Left ventricle myocardium inferior (tissue), 1 donor: ENCODE results near the gene LRP2. TPM values are rescaled to one million over a fixed set of nuclear protein-coding genes. Genes with fewer than 3 reads are reported as not detected.

Source experiments
- DNase-seq: peaks from one replicate; pipeline ENCODE4 v3.0.0-alpha.2; 2020
- H3K27ac ChIP-seq: fragments of 200-600 bp; replicated peaks from 2 replicates; pipeline ENCODE4 v1.8.0; 2021
- H3K27me3 ChIP-seq: fragments of 200-600 bp; 2 replicates; pipeline ENCODE4 v1.8.0; 2021; ENCODE audit warnings: low read depth
- H3K36me3 ChIP-seq: fragments of 200-600 bp; 2 replicates; pipeline ENCODE4 v1.8.0; 2021
- H3K4me1 ChIP-seq: fragments of 200-600 bp; 2 replicates; pipeline ENCODE4 v1.8.0; 2021
- H3K4me3 ChIP-seq: fragments of 200-600 bp; 2 replicates; pipeline ENCODE4 v1.8.0; 2021; ENCODE audit warnings: mild to moderate bottlenecking, moderate library complexity
- H3K9me3 ChIP-seq: fragments of 200-600 bp; replicated peaks from 2 replicates; pipeline ENCODE4 v1.8.0; 2021
- CTCF ChIP-seq: fragments of 200-600 bp; IDR thresholded peaks from 2 replicates; pipeline ENCODE4 v1.8.0; 2021; ENCODE audit warnings: antibody characterized with exemption, mild to moderate bottlenecking, borderline replicate concordance
- intact Hi-C: fragments of 100-400 bp; cut with micrococcal nuclease; formaldehyde crosslinking; loops from one replicate; pipeline ENCODE4 v1.11.0; 2022
- total RNA-seq: library from RNA; stranded (reverse); fragmentation: NEBNext Ultra II Directional; extraction: Animal tissue kit (Norgen Biotek cat#: 25700); gene quantifications from one replicate; pipeline ENCODE4 v1.2.1, GENCODE V29; 2021
- donor health status: DM: no; HTN: yes; CAD: no; lungs with severe emphysema.

Gene LRP2
- total RNA-seq, 1 donor from 2014 or later, result 0.05 TPM

- no peak for TF ChIP-seq CTCF
- DNase-seq, result no peak
- intact Hi-C loops, result no loop called here
- Histone ChIP-seq H3K36me3 (no peaks in the 10 kb centered on the region), H3K9me3 (no peaks in the 10 kb centered on the region), H3K27me3 (no peaks in the 10 kb centered on the region), H3K27ac (no peak overlapping the region), H3K4me3 (no peak overlapping the region), H3K4me1 (no peaks in the 10 kb centered on the region)
Observed at GRCh38 chr2:169240405-169240804, 121.9 kb downstream of the LRP2 start.

DNA sequence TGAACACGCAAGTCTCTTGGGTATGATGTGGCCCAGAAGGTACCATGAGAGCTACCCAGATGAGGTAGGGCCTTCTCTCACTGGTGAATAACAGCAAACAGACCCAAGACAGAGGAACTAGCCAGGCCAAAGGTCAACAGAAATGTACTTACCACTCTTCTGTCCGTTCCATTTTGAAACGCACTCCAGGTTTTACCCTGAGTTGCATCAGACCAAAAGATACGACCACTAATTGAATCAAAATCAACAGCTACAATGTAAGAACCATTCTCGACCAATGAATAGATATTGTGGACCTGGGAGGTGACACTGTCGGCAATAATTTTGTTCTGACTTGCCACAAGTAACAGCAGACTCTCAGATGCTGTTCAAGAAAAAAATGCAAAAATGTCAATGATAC, 124.4 kb downstream of the LRP2 start:
- intact Hi-C loops, result no loop called here
- Histone ChIP-seq H3K27me3 (no peaks in the 10 kb centered on the region), H3K4me3 (no peak overlapping the region), H3K4me1 (no peaks in the 10 kb centered on the region), H3K36me3 (no peaks in the 10 kb centered on the region), H3K27ac (no peak overlapping the region), H3K9me3 (no peaks in the 10 kb centered on the region)
- no peak for TF ChIP-seq CTCF
- no peak for DNase-seq

DNA sequence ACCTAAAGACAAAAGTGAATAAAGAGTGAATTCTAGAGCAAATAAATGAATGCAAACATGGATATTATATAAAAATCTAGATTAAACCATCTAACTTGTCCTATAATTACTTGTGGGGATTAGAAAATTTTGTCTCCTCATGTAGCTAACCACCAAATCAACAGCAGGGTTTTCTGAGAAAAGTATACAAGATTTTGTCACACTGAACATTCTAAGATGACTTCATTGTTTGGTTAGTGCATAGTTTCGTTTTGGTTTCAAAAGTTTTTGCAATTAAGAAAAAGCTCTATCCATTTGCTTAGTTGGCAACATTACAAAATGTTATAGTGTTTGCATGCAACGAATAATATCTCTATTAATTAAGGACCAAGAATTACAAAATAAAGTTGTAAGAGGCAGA, 125.0 kb downstream of the LRP2 start:
- intact Hi-C loops, result no loop called here
- Histone ChIP-seq H3K27ac (no peak overlapping the region), H3K36me3 (no peaks in the 10 kb centered on the region), H3K27me3 (no peaks in the 10 kb centered on the region), H3K4me3 (no peak overlapping the region), H3K4me1 (no peaks in the 10 kb centered on the region), H3K9me3 (no peaks in the 10 kb centered on the region)
- no peak for TF ChIP-seq CTCF
- no peak for DNase-seq

GRCh38 chr2:169232551-169233154, 129.7 kb downstream of the LRP2 start:
- Histone ChIP-seq H3K4me1 (no peaks in the 10 kb centered on the region), H3K36me3 (no peaks in the 10 kb centered on the region), H3K27me3 (peaks cover 9% of the 10 kb centered on the region), H3K9me3 (no peaks in the 10 kb centered on the region), H3K4me3 (no peak overlapping the region), H3K27ac (no peak overlapping the region)
- DNase-seq, result no peak
- intact Hi-C loops, result no loop called here
- no peak for TF ChIP-seq CTCF

GRCh38 chr2:169230204-169230603, 132.1 kb downstream of the LRP2 start:
- no peak overlapping the region for H3K4me3 ChIP-seq
- H3K9me3 ChIP-seq, result no peaks in the 10 kb centered on the region
- no peak overlapping the region for H3K27ac ChIP-seq
- no peaks in the 10 kb centered on the region for H3K36me3 ChIP-seq
- no peaks in the 10 kb centered on the region for H3K4me1 ChIP-seq
- intact Hi-C loops, result no loop called here
- no peak for TF ChIP-seq CTCF
- DNase-seq, result no peak
- peaks cover 9% of the 10 kb centered on the region for H3K27me3 ChIP-seq
